NCI-H748 treated with DMSO at 0.1 percent for 48 hours (cell line): ENCODE measurements around the gene SLC28A2.
"Not testable (repeated sequence)": the region's sequence is repeated elsewhere in the genome, so short reads cannot be mapped to it uniquely, and the experiment has no call there.

Experiments used
- DNase-seq: peaks from one replicate; lab custom pipeline; 2025; lab: John Stamatoyannopoulos, UW

SLC28A2 gene

GRCh38 chr15:45251888-45252287 lies at the start of gene SLC28A2:
Gene SLC28A2 (plus strand): TSS chr15:45252234. CDS start chr15:45253216, 982 bp downstream.
- DNase-seq, result no peak

- DNase-seq, result no peak
Measured at GRCh38 chr15:45203182-45203581, 48.9 kb upstream of the SLC28A2 start.

- peak; percentile 55 for DNase-seq
Measured at GRCh38 chr15:45205192-45205591, 46.8 kb upstream of the SLC28A2 start.

GRCh38 chr15:45212493-45212892 lies 39.5 kb upstream of the SLC28A2 start:
- DNase-seq, result no peak

- DNase-seq, result no peak
Measured at GRCh38 chr15:45221053-45221599, 30.9 kb upstream of the SLC28A2 start.

GRCh38 chr15:45221967-45222366 lies 30.1 kb upstream of the SLC28A2 start:
- DNase-seq, result no peak

- no peak for DNase-seq
Measured at GRCh38 chr15:45224621-45225217, 27.3 kb upstream of the SLC28A2 start.

- DNase-seq, result no peak
Measured at GRCh38 chr15:45225506-45226273, 26.3 kb upstream of the SLC28A2 start.

- no peak for DNase-seq
Measured at GRCh38 chr15:45228931-45229330, 23.1 kb upstream of the SLC28A2 start.

- DNase-seq, result no peak
Measured at GRCh38 chr15:45230245-45230965, 21.6 kb upstream of the SLC28A2 start.

- no peak for DNase-seq
Measured at GRCh38 chr15:45231132-45231531, 20.9 kb upstream of the SLC28A2 start.

GRCh38 chr15:45231864-45232562 lies 20.0 kb upstream of the SLC28A2 start:
- no peak for DNase-seq

- no peak for DNase-seq
Measured at GRCh38 chr15:45234562-45235235, 17.3 kb upstream of the SLC28A2 start.

- DNase-seq, result peak; percentile 17
Measured at GRCh38 chr15:45236806-45237205, 15.2 kb upstream of the SLC28A2 start.

- DNase-seq, result no peak
Measured at GRCh38 chr15:45242289-45242688, 9.7 kb upstream of the SLC28A2 start.

GRCh38 chr15:45249125-45249780 lies 2.8 kb upstream of the SLC28A2 start:
- DNase-seq, result no peak

GRCh38 chr15:45253330-45253729 lies 1.3 kb downstream of the SLC28A2 start:
- DNase-seq, result no peak

- no peak for DNase-seq
Measured at GRCh38 chr15:45254405-45254804, 2.4 kb downstream of the SLC28A2 start.

GRCh38 chr15:45254824-45255223 lies 2.8 kb downstream of the SLC28A2 start:
- not testable (repeated sequence) for DNase-seq

GRCh38 chr15:45259796-45260195 lies 7.8 kb downstream of the SLC28A2 start:
- no peak for DNase-seq

GRCh38 chr15:45262906-45263461 lies 10.9 kb downstream of the SLC28A2 start:
- DNase-seq, result no peak
